ENCODE results near the gene OR6S1.
"Not testable (repeated sequence)": the region's sequence is repeated elsewhere in the genome, so short reads cannot be mapped to it uniquely, and the experiment has no call there.

Gene OR6S1

GRCh38 chr14:20630340-20631022, 11.0 kb downstream of the OR6S1 start:
- DNase-seq = no peak

DNA sequence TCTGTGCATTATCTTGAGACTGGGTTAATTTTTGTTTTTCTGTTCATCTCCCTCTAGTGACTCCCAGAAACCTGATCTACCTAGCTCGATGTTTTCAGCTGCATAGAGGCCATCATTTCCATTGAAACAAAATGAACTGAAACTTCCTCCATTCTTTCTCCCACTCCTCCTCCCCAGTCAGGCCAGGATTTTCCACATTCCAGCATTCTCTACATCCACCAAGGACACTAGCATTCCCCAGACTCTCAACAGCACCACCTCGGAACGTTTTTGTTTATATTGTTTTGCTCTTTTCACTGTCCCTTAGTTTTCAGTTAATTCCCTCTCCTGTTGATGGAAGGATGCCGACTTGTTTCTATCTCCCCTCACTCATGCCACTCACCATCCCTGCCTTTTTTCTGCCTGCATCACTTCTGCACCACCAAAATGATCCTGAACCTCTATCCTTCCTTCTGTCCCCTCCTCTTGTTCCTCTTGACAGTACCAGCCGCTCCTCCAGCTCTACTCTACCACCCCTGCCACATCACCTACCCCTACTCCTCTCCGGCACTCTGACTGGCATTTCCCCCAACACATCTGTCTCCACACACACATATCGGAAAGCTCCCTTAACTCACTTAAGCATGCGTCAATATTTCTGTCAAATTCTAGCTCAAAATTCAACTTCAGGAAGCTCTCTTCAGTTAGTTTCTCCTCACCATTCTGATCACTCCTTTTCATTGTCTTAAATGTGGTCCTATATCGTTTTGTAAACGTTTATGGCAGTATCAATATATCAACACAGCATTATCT, 13.2 kb downstream of the OR6S1 start:
- DNase-seq = no peak

- DNase-seq = no peak
Observed at GRCh38 chr14:20627346-20628027, 14.0 kb downstream of the OR6S1 start.

GRCh38 chr14:20626274-20626673, 15.2 kb downstream of the OR6S1 start:
- no peak for DNase-seq

GRCh38 chr14:20624495-20625070, 16.9 kb downstream of the OR6S1 start:
- DNase-seq = peak; percentile 29

GRCh38 chr14:20623798-20624197, 17.7 kb downstream of the OR6S1 start:
- no peak for DNase-seq

DNA sequence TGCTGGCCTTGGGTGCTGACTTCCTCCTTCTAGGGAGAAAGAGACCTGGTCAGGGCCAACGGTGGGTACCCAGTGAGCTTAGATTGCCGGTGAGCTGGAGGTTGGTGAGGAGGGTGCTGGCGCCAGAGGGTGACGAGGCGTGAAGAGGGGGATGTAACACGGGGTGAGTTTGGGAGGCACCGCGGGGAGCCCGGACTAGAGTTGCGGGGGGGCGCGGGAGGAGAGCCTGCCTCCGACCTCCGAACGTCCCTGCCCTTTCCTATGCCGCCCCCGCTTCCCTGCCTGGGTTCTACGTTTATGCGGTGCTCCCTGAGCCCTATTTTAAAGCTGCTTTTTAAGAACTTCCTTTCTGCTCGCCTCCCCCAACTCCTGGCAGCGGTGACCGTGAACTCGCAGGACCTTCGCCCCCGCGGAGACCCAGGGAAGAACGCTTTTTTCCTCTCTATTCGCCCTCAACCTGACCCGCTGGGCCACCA, 18.6 kb downstream of the OR6S1 start:
- no peak for DNase-seq

GRCh38 chr14:20620798-20621478, 20.6 kb downstream of the OR6S1 start:
- DNase-seq = no peak

DNA sequence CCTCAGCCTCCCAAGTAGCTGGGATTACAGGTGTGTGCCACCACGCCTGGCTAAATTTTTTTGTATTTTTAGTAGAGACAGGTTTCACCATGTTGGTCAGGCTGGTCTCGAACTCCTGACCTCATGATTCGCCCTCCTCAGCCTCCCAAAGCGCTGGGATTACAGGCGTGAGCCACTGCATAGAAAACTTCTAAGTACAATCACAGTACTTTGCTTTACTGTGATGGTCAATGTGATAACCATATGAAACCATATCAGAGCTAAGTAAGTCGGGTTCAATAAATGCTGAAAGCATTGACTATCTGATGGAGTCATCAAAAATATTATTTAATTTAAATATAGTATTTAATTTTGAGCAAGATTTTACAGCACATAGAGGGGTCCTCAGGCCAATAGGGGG, 21.8 kb downstream of the OR6S1 start:
- not testable (repeated sequence) for DNase-seq

DNA sequence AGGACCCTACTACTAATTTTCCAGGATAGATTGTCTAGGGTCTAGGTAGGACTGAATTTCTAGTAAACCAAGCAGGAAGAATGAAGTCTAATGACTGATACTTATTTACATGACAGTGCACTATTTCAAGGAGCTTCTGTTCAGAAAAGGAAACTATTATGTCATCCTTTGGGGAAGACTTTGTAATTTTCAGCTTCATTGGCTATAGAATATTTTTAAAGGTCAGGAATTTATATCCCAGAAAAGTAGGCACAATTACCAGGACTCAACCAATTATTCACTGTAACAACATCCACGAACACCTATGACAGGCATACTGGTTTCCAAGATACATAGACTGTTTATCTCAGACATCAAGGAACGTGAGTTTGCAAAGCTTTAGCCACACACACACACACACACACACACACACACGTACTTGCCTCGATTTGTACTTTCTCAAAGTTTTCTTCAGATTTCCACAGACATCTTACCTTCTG, 23.2 kb downstream of the OR6S1 start:
- no peak for DNase-seq

GRCh38 chr14:20617138-20618003, 24.1 kb downstream of the OR6S1 start:
- no peak for DNase-seq

GRCh38 chr14:20615996-20616395, 25.5 kb downstream of the OR6S1 start:
- DNase-seq = no peak

DNA sequence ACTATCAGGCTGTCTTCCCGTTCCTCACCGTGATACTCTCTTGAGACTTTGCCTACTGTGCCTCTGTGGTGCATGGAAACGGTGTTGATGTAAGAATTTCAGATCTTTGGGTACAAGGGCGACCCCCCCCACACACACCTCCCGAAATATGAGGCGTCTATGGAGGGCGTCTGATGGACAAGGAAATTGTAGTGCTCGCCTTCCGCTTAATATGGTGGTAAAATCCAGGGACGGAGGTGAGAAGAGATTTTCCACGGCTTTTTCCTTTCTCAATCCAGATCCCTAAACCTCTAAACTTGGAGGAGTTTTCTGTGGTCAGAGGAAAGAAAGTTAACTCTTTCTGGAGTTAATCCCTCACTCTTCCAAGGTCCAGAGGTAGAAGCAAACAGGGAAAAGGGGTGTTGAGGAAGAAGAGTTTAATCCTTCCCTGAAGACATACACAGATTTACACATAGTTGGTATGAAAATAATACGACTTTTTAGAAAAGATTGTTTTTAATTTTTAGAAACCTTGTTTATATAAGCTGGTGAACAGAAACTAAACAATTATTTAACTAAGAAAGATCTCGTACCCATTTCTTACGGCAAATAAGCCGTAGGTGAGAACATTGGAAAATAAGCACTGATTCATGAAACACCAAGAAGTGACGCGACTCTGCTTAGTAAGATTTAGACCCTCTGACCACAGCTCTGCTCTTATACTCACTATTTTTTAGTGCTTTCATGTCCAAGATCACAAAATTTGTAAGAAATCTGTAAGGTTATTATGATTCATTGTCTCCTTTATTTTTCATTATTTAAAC, 27.3 kb downstream of the OR6S1 start:
- peak; percentile 38 for DNase-seq

DNA sequence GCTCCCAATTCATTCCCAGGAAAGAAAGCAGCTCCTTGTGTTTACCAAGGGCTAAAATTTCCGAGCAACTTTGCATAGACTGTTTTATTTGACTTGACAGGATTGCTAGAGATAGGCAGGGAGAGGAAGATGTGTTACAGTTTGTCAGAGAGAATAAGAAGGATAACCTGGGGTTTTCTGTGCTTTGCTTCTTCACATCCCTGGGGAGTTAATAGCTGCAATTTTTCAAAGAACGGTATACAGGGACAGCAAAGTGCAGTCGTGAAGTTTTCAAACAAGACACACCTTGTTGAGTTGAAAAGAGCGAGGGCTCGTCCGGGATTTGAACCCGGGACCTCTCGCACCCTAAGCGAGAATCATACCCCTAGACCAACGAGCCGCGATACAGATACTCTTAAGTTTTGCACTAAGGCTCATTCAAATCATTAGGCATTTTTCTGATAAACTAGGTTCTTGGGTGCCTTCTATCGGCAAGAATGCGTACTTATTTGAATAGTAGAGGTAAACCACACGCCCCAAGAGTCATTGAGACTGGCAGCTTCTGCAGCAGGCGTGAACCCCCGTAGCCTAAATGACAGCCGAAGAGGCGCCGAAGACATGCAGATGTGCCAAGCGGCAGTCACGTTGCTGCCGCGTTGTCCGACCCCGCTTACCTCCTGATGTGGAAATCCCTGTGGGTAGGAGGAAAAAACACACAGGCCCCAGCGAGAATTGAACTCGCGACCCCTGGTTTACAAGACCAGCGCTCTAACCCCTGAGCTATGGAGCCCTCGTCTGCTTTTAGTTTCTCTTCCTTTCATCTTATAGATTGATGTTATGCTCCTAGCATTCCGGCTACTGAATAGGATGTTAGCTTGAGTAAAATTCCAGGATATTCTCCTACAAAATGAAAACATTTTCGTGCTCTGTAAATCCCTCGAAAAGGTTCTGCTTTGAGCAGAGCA, 28.1 kb downstream of the OR6S1 start:
- peak; percentile 88 for DNase-seq

DNA sequence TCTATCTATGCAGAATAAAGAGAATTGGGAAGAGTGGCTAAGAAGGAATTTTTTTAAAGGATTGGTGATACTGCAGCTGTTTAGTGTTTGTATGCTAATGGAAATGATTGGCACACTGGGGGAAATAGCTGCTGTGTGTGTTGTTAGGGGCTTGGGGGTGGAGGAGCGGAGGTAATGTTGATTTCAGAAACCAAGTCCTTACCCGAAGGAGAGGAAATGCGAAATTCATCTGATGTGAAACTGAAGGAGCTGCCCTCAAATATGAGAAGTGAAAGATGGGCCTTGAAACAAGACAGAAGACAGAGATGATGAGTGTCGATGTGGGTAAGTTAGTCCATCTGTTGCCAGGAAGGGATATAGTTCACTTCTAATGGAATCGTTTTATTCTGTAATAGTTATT, 29.1 kb downstream of the OR6S1 start:
- no peak for DNase-seq

DNA sequence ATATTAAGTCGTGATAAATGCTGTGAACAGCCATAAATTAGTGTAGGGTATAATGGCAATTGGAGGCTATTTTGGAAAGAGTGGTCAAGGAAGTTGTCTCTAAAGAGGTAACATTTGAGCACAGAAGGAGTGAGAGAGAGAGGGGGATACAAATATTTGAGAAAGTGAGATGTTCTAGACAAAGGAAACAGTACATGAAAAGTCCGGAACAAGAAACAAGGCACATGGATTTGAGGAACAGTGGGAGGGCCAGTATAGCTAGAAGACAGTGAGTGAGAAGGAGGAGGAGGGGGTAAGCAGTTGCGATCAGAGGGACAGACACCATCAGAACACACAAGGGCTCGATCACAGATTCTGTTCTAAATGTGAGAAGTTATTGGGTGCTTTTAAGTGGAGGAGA, 30.2 kb downstream of the OR6S1 start:
- no peak for DNase-seq

GRCh38 chr14:20610002-20610765, 31.3 kb downstream of the OR6S1 start:
- peak; percentile 78 for DNase-seq

GRCh38 chr14:20609215-20610001, 32.1 kb downstream of the OR6S1 start:
- peak; percentile 80 for DNase-seq
